ENCODE results near the gene INCA1.

DNA sequence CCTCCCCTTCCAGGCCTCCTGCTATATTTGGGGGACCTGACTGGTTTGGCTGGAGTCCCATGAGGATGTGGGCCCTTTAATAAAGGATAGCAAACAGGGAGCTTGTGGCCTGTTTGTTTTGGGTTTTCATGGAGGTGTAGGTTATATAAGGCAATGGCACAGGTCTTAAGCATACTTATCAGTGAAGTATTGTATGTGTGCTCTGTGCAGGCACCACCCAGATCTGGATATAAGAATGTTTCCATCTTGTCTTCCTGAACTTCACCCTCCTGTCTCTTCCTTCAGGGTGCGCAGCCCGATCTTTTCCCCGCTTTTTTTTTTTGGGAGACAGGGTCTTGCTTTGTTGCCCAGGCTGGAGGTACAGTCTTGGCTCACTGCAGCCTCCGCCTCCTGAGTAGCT, 27.3 kb upstream of the INCA1 start:
- TF ChIP-seq TAF1 (conservative IDR thresholded peaks at IDR 0.05) (no peak), YY1 (IDR thresholded peaks at IDR 0.05) (no peak), RAD21 (IDR thresholded peaks at IDR 0.05) (no peak), FOXA1 (IDR thresholded peaks at IDR 0.05) (no peak), GABPA (IDR thresholded peaks at IDR 0.05 in 1 of 2, conservative IDR thresholded peaks at IDR 0.05 in 1 of 2) (no peak), HNF4A (conservative IDR thresholded peaks at IDR 0.05) (no peak), SP1 (IDR thresholded peaks at IDR 0.05) (no peak), NR2F2 (IDR thresholded peaks at IDR 0.05) (no peak)
- TF ChIP-seq, protein P1, sequence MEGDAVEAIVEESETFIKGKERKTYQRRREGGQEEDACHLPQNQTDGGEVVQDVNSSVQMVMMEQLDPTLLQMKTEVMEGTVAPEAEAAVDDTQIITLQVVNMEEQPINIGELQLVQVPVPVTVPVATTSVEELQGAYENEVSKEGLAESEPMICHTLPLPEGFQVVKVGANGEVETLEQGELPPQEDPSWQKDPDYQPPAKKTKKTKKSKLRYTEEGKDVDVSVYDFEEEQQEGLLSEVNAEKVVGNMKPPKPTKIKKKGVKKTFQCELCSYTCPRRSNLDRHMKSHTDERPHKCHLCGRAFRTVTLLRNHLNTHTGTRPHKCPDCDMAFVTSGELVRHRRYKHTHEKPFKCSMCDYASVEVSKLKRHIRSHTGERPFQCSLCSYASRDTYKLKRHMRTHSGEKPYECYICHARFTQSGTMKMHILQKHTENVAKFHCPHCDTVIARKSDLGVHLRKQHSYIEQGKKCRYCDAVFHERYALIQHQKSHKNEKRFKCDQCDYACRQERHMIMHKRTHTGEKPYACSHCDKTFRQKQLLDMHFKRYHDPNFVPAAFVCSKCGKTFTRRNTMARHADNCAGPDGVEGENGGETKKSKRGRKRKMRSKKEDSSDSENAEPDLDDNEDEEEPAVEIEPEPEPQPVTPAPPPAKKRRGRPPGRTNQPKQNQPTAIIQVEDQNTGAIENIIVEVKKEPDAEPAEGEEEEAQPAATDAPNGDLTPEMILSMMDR (IDR thresholded peaks at IDR 0.05; ENCODE audit: low read depth, low read length, missing input control): no peak
- TF ChIP-seq, protein P2, sequence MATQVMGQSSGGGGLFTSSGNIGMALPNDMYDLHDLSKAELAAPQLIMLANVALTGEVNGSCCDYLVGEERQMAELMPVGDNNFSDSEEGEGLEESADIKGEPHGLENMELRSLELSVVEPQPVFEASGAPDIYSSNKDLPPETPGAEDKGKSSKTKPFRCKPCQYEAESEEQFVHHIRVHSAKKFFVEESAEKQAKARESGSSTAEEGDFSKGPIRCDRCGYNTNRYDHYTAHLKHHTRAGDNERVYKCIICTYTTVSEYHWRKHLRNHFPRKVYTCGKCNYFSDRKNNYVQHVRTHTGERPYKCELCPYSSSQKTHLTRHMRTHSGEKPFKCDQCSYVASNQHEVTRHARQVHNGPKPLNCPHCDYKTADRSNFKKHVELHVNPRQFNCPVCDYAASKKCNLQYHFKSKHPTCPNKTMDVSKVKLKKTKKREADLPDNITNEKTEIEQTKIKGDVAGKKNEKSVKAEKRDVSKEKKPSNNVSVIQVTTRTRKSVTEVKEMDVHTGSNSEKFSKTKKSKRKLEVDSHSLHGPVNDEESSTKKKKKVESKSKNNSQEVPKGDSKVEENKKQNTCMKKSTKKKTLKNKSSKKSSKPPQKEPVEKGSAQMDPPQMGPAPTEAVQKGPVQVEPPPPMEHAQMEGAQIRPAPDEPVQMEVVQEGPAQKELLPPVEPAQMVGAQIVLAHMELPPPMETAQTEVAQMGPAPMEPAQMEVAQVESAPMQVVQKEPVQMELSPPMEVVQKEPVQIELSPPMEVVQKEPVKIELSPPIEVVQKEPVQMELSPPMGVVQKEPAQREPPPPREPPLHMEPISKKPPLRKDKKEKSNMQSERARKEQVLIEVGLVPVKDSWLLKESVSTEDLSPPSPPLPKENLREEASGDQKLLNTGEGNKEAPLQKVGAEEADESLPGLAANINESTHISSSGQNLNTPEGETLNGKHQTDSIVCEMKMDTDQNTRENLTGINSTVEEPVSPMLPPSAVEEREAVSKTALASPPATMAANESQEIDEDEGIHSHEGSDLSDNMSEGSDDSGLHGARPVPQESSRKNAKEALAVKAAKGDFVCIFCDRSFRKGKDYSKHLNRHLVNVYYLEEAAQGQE (IDR thresholded peaks at IDR 0.05): no peak
- TF ChIP-seq, protein P3, sequence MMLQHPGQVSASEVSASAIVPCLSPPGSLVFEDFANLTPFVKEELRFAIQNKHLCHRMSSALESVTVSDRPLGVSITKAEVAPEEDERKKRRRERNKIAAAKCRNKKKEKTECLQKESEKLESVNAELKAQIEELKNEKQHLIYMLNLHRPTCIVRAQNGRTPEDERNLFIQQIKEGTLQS (IDR thresholded peaks at IDR 0.05): no peak
